ENCODE measurements around the gene PROX2. TPM values are rescaled to one million over a fixed set of nuclear protein-coding genes. Genes with fewer than 3 reads are reported as not detected.

The PROX2 gene
- total RNA-seq, 2 experiments from 2014 or later = 0.35 to 0.74 TPM

- Histone ChIP-seq H3K4me1 (ENCODE audit: insufficient read depth, low read length, poor library complexity, severe bottlenecking) (peaks cover 35% of the 10 kb centered on the region), H2AFZ (ENCODE audit: low read length) (no peak overlapping the region), H3K4me2 (ENCODE audit: low read length) (0 out of 2 replicates have a peak overlapping the region, but pooled peaks have one; percentile 1), H3K36me3 (ENCODE audit: insufficient read depth, low read length) (peaks cover 54% of the 10 kb centered on the region), H3K79me2 (ENCODE audit: insufficient read depth, low read depth, low read length) (no peaks in the 10 kb centered on the region), H3K9me3 (ENCODE audit: low read length) (no peaks in the 10 kb centered on the region), H3K27ac (ENCODE audit: low read depth, low read length, poor library complexity, severe bottlenecking) (no peak overlapping the region), H4K20me1 (ENCODE audit: insufficient read depth, low read length) (0 out of 2 replicates have a peak, but pooled peaks cover 8% of the 10 kb centered on the region), H3K4me3 (ENCODE audit: low read depth, low read length, poor library complexity, severe bottlenecking) (no peak overlapping the region), H3K9me2 (ENCODE audit: insufficient read depth, low read length) (no peaks in the 10 kb centered on the region)
- ChIA-PET POLR2A (interaction anchor here (0.9 to 1.1 kb wide), 2 partner anchors 23 to 154 kb away, joined by 3 read pairs; no protein-coding TSS in a partner anchor), CTCF (ENCODE audit: unreplicated experiment) (interaction anchor here (0.6 kb wide), 1 partner anchor 20 kb away, joined by 4 read pairs; no protein-coding TSS in a partner anchor)
- BruUV-seq (replicated peaks) = no TSS peak
- TF ChIP-seq, protein P1, sequence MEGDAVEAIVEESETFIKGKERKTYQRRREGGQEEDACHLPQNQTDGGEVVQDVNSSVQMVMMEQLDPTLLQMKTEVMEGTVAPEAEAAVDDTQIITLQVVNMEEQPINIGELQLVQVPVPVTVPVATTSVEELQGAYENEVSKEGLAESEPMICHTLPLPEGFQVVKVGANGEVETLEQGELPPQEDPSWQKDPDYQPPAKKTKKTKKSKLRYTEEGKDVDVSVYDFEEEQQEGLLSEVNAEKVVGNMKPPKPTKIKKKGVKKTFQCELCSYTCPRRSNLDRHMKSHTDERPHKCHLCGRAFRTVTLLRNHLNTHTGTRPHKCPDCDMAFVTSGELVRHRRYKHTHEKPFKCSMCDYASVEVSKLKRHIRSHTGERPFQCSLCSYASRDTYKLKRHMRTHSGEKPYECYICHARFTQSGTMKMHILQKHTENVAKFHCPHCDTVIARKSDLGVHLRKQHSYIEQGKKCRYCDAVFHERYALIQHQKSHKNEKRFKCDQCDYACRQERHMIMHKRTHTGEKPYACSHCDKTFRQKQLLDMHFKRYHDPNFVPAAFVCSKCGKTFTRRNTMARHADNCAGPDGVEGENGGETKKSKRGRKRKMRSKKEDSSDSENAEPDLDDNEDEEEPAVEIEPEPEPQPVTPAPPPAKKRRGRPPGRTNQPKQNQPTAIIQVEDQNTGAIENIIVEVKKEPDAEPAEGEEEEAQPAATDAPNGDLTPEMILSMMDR (conservative IDR thresholded peaks at IDR 0.05; ENCODE audit: low read length) = no peak
- TF ChIP-seq EZH2phosphoT487 (IDR thresholded peaks at IDR 0.05; ENCODE audit: borderline replicate concordance, low read depth, low read length) = no peak
- intact Hi-C loops (cut with micrococcal nuclease; ENCODE audit: unreplicated experiment) = loop anchor here (5.0 to 10.0 kb wide), 2 partner anchors 231 to 493 kb away; partner anchors contain the start of gene VRTN
- no peak for DNase-seq (ENCODE audit: low spot score)
These were observed 37.8 kb downstream of the PROX2 start for GRCh38 chr14:74838166-74838565.

DNA sequence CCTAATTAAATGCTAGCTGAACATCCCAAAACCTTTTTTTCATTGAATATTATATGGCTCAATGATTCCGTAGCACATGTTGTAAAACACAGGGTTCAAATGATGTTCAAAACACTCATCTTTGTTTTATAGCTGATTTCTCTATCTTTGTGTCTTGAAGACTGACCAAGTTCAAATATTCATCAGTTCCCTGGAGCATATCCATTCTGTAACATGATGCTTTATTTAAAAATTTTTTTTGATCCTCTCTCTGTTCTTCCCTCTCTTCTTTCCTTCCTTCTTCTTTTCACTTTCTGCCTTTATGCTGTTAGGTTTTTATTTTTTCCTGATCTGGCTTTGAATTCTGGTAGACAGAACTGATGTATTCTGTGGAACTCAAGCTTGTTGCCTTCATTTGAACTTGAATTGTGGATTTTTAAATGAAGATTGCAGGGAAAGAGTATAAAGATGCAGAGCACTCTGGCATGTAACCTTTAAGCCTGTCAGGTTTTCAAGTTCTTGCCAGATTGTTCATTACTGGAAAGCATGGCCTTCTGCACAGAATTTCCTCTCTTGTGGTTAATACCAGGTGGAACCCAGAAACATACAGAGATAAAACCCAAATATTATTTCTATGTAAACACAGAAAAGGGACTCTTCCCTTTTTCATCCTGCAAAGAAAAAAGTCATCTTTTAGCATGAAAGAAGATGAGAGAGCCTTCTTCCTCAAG is 39.5 kb downstream of the PROX2 start:
- ChIA-PET POLR2A (interaction anchor here (0.6 to 0.8 kb wide), 3 partner anchors 32 to 497 kb away, joined by 3 to 4 read pairs (median 3); no protein-coding TSS in a partner anchor), CTCF (ENCODE audit: unreplicated experiment) (no interaction called here)
- no peaks in the 10 kb centered on the region for H3K9me2 ChIP-seq (ENCODE audit: insufficient read depth, low read length)
- no peak for TF ChIP-seq EZH2phosphoT487 (IDR thresholded peaks at IDR 0.05; ENCODE audit: borderline replicate concordance, low read depth, low read length)
- TF ChIP-seq, protein P1 (conservative IDR thresholded peaks at IDR 0.05; ENCODE audit: low read length) = no peak
- H3K9me3 ChIP-seq (ENCODE audit: low read length) = no peaks in the 10 kb centered on the region
- peak overlapping the region; percentile 17; the same call in 1 of the 2 replicates for H3K4me2 ChIP-seq (ENCODE audit: low read length)
- H3K36me3 ChIP-seq (ENCODE audit: insufficient read depth, low read length) = peaks cover 57% of the 10 kb centered on the region
- 0 out of 2 replicates have a peak, but pooled peaks cover 8% of the 10 kb centered on the region for H4K20me1 ChIP-seq (ENCODE audit: insufficient read depth, low read length)
- intact Hi-C loops (cut with micrococcal nuclease; ENCODE audit: unreplicated experiment) = loop anchor here (5.0 to 10.0 kb wide), 2 partner anchors 229 to 492 kb away; partner anchors contain the start of gene VRTN
- peaks cover 35% of the 10 kb centered on the region for H3K4me1 ChIP-seq (ENCODE audit: insufficient read depth, low read length, poor library complexity, severe bottlenecking)
- no TSS peak for BruUV-seq (replicated peaks)
- H2AFZ ChIP-seq (ENCODE audit: low read length) = no peak overlapping the region
- no peak overlapping the region for H3K4me3 ChIP-seq (ENCODE audit: low read depth, low read length, poor library complexity, severe bottlenecking)
- H3K79me2 ChIP-seq (ENCODE audit: insufficient read depth, low read depth, low read length) = no peaks in the 10 kb centered on the region
- DNase-seq (ENCODE audit: low spot score) = peak; percentile 26
- no peak overlapping the region for H3K27ac ChIP-seq (ENCODE audit: low read depth, low read length, poor library complexity, severe bottlenecking)

Data from OCI-LY7 (cell line).